GM21423 (cell line): ENCODE results near the gene HIP1R.
"Not testable (repeated sequence)": the region's sequence is repeated elsewhere in the genome, so short reads cannot be mapped to it uniquely, and the experiment has no call there.

Experiments used
- ATAC-seq: cut with Tn5 transposase; IDR thresholded peaks from one replicate; pipeline ENCODE4 v1.9.1; 2021; ENCODE audit warnings: mild to moderate bottlenecking, moderate library complexity; ENCODE audit not compliant: unreplicated experiment

HIP1R gene

DNA sequence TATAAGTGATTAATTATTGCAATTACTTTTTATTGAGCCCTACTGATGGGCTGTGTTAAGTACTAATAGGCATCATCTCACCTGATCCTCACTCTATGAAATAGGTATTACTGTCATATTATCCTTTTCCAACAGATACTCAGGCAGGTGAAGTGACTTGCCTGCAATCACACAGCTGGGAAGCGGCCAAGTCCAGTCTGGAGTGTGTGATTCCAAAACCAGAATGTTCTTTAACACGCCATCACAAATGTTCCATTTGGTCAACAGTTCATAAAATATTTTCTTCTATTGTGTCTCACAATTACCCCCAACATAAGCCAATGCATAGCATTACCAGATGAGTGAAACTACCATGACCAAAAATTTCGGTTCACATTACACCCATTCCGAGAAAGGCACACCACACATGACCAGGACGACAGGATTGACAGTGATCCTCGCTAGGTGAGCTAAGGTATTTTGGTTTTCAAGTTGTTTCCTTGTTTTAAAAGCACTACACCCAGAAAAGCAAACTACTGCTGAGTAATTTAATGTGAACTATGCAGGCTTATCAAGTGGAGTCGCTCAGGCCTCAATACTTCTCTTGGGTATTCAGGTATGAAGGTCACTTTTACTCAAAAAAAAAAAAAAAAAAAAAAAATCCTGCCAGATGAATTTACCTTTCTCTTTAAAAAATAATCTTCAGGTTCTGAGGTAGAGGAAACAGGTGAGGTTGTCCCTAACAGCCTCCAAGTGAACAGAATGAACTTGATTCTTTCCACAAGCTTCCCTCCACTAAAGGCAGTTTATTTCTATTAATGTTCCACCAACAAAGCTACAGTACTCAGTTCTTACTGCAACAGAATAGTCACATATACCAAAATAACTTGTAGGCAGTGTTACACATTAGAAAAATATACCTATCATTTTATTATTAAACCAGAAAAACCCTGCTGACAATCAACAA lies 58.2 kb downstream of the HIP1R start:
- ATAC-seq, result no peak

DNA sequence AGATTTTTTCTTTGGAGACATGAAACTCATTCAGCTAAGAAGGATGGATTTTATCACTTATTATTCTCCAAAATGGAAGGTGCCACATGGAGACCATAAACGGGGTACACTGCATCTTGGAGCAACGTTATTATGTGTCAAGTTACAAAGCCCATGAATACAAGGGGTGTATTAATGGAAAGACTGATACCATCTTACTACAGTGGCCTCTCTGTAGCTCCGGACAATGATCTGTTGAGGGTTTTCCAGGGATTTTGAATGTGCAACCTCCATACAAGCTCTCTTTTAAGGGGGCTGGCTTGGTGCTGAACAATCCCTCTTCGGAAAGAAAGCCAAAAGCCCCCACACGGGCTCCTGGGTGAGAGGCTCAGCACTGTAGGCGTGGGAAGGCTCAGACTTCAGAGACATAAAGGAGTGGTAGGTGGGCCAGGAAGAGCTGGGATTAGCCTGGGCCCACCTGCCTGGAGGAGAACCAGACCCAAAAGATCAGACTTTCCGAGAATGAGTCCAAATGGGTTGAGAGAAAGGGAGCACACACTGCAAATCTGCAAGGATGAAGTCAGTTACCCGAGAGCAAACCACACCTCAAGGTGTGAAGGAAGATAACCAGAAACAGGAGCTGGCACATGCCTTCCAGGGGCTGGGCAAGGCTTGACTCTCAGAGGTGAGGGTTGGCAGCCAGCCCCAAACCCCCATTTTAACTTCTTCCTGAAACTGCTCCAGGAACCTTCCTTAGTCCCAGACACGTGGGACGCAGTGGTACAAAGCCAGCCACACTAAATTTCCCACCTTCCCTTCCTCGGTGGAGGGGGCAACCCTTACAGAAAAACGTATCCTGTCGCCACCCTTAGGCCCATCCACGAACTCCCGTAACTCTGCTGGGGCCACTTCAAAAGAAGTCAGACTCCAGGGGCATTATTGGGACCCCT lies 59.2 kb downstream of the HIP1R start:
- ATAC-seq, result no peak

DNA sequence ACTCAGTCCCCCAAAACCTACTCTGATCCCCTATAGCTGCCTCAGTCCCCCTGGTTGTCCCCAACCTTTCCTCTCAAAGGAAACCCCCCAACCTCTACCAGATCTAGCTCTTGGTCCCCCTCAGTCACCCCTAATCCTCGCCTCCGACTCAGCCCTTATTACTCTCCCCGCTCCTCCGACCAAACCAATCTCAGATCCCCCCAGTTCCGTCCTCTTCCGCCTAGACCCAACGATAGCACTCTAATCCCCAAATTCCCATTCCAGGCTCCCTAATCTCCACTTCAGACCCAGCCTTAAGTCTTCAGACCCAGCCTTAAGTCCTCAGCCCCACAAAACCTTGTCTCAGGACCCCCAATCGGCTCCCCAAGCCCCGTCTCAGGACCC lies 60.1 kb downstream of the HIP1R start:
- no peak for ATAC-seq

- peak; percentile 47 for ATAC-seq
Measured at GRCh38 chr12:122895704-122896636, 60.7 kb downstream of the HIP1R start, which contains the start of gene VPS37B. TSS of gene VPS37B (minus strand) at chr12:122896124. CDS start at chr12:122896062, 62 bp downstream.

DNA sequence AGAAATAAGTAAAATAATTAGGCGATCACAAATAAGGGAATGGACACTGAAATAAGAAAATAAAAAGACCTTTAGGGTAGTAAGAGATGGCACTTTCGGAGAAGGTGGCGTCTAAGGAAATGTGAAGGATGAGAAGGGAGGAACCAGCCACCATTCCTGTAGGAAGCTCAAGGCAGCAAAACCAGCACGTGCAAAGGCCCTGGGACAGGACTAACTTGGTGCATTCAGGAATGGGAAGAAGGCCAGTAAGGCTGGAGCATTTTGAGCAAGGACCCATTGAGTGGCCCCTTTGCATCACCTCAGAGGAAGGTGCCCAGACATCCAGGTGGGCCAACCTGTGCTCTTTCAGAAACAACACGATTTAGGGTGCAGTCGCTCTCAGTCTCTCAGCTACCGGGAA lies 61.4 kb downstream of the HIP1R start:
- ATAC-seq, result no peak

- no peak for ATAC-seq
Measured at GRCh38 chr12:122899887-122900286, 64.6 kb downstream of the HIP1R start.

DNA sequence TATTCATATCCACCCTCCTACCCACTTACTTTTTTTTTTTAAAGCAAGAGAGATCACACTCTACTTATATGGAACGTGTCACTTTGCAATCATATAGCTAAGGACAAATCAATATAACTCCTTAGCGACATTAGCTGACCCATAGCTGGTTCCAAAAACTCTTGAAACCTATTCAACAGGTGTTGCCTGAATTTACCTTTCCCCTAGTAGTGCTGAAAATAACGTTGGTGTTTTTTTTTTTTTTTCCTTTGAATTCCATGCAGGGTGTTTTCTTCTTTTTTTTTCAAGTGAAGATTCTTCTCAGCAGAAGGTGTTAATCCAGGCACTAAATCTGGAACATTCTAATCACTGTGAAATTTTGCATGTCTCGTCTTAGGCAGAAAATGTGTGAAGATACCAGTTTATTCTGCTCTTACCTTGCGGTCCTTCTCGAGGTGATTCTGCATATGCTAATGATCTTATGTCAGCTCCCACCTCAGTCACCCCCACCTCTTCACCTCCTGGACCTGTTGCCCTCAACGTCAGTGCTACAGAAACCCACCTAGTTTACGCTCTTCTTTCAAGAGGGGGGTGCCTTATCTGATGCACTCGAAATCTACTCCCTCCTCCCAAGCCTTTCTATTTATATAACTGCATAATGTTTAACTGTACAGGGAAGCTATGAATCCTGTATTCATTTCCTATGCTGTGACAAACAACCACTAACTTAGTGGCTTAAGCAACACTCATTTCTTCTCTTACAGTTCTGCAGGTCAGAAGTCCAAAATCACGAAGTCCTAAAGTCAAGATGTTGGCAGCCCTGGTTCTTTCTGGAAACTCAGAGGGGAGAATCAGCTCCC lies 67.8 kb downstream of the HIP1R start:
- no peak for ATAC-seq

DNA sequence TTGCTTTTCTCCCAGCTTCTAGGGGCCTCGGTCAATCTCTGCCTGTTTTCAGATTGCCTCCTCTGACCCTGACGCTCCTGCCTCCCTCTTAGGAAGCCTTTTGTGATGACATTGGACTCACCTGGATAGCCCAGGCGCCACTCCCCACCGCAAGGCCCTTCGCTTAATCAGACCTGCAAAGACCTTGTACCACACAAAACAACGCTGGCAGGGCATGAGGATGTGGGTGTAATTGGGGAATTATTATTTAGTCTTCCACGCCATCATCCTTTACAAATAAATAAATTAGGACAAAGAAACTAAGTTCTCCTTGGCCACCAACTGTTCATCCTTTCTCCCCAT lies 68.4 kb downstream of the HIP1R start:
- ATAC-seq, result no peak

DNA sequence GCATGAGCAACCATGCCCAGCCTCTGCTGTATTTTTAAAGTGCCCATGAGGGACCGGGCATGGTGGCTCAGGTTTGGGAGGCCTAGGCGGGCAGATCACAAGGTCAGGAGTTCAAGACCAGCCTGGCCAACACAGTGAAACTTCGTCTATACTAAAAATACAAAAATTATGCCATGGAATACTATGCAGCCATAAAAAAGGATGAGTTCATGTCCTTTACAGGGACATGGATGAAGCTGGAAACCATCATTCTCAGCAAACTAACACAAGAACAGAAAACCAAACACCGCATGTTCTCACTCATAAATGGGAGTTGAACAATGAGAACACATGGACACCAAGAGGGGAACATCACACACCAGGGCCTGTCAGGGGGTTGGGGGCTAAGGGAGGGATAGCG lies 70.0 kb downstream of the HIP1R start:
- not testable (repeated sequence) for ATAC-seq

- ATAC-seq, result no peak
Measured at GRCh38 chr12:122908915-122909314, 73.7 kb downstream of the HIP1R start.

DNA sequence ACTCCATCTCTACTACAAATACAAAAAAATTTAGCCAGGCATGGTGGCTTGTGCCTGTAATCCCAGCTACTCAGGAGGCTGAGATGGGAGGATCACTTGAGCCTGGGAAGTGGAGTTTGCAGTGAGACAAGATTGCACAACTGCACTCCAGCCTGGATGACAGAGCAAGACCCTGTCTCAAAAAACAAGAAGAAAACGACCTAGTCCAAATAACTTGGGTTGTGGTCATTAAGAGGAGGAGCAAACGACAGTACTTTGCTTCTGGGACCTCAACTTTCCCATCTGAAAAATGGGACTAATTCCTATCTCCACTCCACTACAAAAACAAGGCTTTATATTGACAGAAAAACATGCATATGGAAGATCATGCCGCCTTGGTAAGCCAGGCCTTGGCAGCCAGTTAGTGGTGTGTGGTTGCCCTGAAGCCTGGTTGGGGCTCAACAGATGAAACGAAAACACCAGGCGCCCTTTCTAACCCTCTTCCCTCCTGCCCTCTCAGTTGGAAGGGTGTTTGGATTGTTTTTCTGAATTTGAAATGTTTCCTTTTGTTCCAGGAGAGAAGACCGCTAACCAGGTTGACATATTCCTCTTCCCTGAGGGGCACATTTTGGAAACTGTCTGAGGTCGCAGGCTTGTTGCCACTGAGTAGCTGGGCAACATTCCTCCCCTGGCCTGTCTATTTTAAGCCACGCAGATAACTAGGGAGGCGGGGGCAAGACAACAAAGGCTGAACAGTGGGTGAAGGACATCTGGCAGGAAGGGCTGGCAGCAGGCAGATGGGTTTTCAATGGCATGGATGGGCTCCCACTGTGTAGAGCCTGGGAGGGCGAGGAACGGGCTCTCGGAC lies 74.4 kb downstream of the HIP1R start:
- no peak for ATAC-seq
